DOHH2 (cell line): Measurements from ENCODE around the gene GIT1.

Experiments
- H3F3A ChIP-seq: fragments of 200-600 bp; sonication (generic), shearing (Covaris generic); 2 replicates; pipeline ENCODE4 v1.6.0; 2016; ENCODE audit warnings: antibody characterized with exemption, mild to moderate bottlenecking; ENCODE audit not compliant: control insufficient read depth, insufficient read depth
- H3K27ac ChIP-seq: fragments of 200-600 bp; sonication (generic); 2 replicates; pipeline ENCODE4 v1.5.1; 2014; ENCODE audit warnings: low read depth, mild to moderate bottlenecking, low read length, moderate library complexity
- H3K27me3 ChIP-seq: fragments of 200-600 bp; sonication (generic); 2 replicates; pipeline ENCODE4 v1.6.1; 2014; ENCODE audit warnings: mild to moderate bottlenecking, low read length, mixed read lengths; ENCODE audit not compliant: control insufficient read depth
- H3K36me3 ChIP-seq: fragments of 200-600 bp; sonication (generic); 2 replicates; pipeline ENCODE4 v1.6.1; 2014; ENCODE audit warnings: mild to moderate bottlenecking, low read length, moderate library complexity, mixed read lengths; ENCODE audit not compliant: control insufficient read depth
- H3K4me1 ChIP-seq: fragments of 200-600 bp; sonication (generic); 2 replicates; pipeline ENCODE4 v1.6.1; 2014; ENCODE audit warnings: mild to moderate bottlenecking, low read length, mixed read lengths; ENCODE audit not compliant: control insufficient read depth
- H3K4me2 ChIP-seq: fragments of 200-600 bp; sonication (generic); 2 replicates; pipeline ENCODE4 v1.6.0; 2014; ENCODE audit warnings: mild to moderate bottlenecking, low read length, moderate library complexity
- H3K4me3 ChIP-seq: fragments of 200-600 bp; sonication (generic); 2 replicates; pipeline ENCODE4 v1.5.1; 2014; ENCODE audit warnings: mild to moderate bottlenecking, low read length, mixed read lengths
- H3K79me2 ChIP-seq: fragments of 200-600 bp; sonication (generic); 2 replicates; pipeline ENCODE4 v1.6.1; 2014; ENCODE audit warnings: mild to moderate bottlenecking, low read length, mixed read lengths; ENCODE audit not compliant: control insufficient read depth
- H3K9me2 ChIP-seq: fragments of 200-600 bp; sonication (generic); replicated peaks from 2 replicates; pipeline ENCODE4 v1.6.1; 2014; ENCODE audit warnings: mild to moderate bottlenecking, low read length, mixed read lengths; ENCODE audit not compliant: control insufficient read depth
- H3K9me3 ChIP-seq: fragments of 200-600 bp; sonication (generic); 2 replicates; pipeline ENCODE4 v1.6.1; 2014; ENCODE audit warnings: antibody characterized with exemption, low read length, mixed read lengths; ENCODE audit not compliant: control insufficient read depth, insufficient read depth
- H4K20me1 ChIP-seq: fragments of 200-600 bp; sonication (generic); 2 replicates; pipeline ENCODE4 v1.6.0; 2014; ENCODE audit warnings: low read depth, mild to moderate bottlenecking, antibody characterized with exemption, low read length, moderate library complexity; ENCODE audit not compliant: control insufficient read depth, insufficient read depth
- CTCF ChIP-seq: fragments of 200-600 bp; sonication (generic); IDR thresholded peaks from one replicate; pipeline ENCODE4 v1.5.1; 2014; ENCODE audit warnings: antibody characterized with exemption, mild to moderate bottlenecking, low read depth, low read length; ENCODE audit not compliant: poor library complexity, severe bottlenecking
- EZH2phosphoT487 ChIP-seq: fragments of 200-600 bp; sonication (generic); IDR thresholded peaks from 2 replicates; pipeline ENCODE4 v1.6.1; 2017; ENCODE audit warnings: borderline replicate concordance, mild to moderate bottlenecking, antibody characterized with exemption, low read length, moderate library complexity, mixed read lengths

GIT1 gene

GRCh38 chr17:29629839-29630238 lies 40.4 kb upstream of the GIT1 start:
- TF ChIP-seq CTCF (no peak), EZH2phosphoT487 (no peak)
- no peaks in the 10 kb centered on the region for H3K9me3 ChIP-seq
- no peaks in the 10 kb centered on the region for H3K9me2 ChIP-seq
- H3F3A ChIP-seq, result peaks cover 2% of the 10 kb centered on the region; the same call in 1 of the 2 replicates
- no peak overlapping the region for H3K4me2 ChIP-seq
- no peaks in the 10 kb centered on the region for H3K79me2 ChIP-seq
- no peaks in the 10 kb centered on the region for H4K20me1 ChIP-seq
- H3K27me3 ChIP-seq, result no peaks in the 10 kb centered on the region
- peaks cover 31% of the 10 kb centered on the region for H3K36me3 ChIP-seq
- H3K4me1 ChIP-seq, result no peaks in the 10 kb centered on the region
- no peak overlapping the region for H3K27ac ChIP-seq
- H3K4me3 ChIP-seq, result no peak overlapping the region

GRCh38 chr17:29628644-29629043 lies 39.2 kb upstream of the GIT1 start:
- Histone ChIP-seq H3K79me2 (no peaks in the 10 kb centered on the region), H3K4me2 (no peak overlapping the region), H3K9me3 (no peaks in the 10 kb centered on the region), H3K4me1 (peaks cover 2% of the 10 kb centered on the region), H3K36me3 (peaks cover 26% of the 10 kb centered on the region), H4K20me1 (no peaks in the 10 kb centered on the region), H3K27me3 (no peaks in the 10 kb centered on the region), H3K9me2 (no peaks in the 10 kb centered on the region), H3K27ac (no peak overlapping the region), H3K4me3 (no peak overlapping the region), H3F3A (peaks cover 4% of the 10 kb centered on the region; the same call in 1 of the 2 replicates)
- no peak for TF ChIP-seq CTCF
- TF ChIP-seq EZH2phosphoT487, result no peak

GRCh38 chr17:29627951-29628350 lies 38.5 kb upstream of the GIT1 start:
- H3K27ac ChIP-seq, result no peak overlapping the region

More at GRCh38 chr17:29627951-29628350, 38.5 kb upstream of the GIT1 start:
- no peak overlapping the region for H3K4me3 ChIP-seq
- peaks cover 6% of the 10 kb centered on the region for H3F3A ChIP-seq
- no peak overlapping the region for H3K4me2 ChIP-seq
- no peaks in the 10 kb centered on the region for H3K79me2 ChIP-seq
- H3K36me3 ChIP-seq, result peaks cover 21% of the 10 kb centered on the region
- H3K9me2 ChIP-seq, result no peaks in the 10 kb centered on the region
- no peak for TF ChIP-seq CTCF
- TF ChIP-seq EZH2phosphoT487, result no peak
- H4K20me1 ChIP-seq, result no peaks in the 10 kb centered on the region
- no peaks in the 10 kb centered on the region for H3K9me3 ChIP-seq
- peaks cover 9% of the 10 kb centered on the region for H3K4me1 ChIP-seq
- H3K27me3 ChIP-seq, result no peaks in the 10 kb centered on the region
